NCI-H345 treated with DMSO at 0.1 percent for 48 hours (cell line): ENCODE data around the gene KIRREL3.

Source experiments
- DNase-seq: peaks from one replicate; lab custom pipeline; 2025; ENCODE audit not compliant: unreplicated experiment; lab: John Stamatoyannopoulos, UW

The KIRREL3 gene

DNA sequence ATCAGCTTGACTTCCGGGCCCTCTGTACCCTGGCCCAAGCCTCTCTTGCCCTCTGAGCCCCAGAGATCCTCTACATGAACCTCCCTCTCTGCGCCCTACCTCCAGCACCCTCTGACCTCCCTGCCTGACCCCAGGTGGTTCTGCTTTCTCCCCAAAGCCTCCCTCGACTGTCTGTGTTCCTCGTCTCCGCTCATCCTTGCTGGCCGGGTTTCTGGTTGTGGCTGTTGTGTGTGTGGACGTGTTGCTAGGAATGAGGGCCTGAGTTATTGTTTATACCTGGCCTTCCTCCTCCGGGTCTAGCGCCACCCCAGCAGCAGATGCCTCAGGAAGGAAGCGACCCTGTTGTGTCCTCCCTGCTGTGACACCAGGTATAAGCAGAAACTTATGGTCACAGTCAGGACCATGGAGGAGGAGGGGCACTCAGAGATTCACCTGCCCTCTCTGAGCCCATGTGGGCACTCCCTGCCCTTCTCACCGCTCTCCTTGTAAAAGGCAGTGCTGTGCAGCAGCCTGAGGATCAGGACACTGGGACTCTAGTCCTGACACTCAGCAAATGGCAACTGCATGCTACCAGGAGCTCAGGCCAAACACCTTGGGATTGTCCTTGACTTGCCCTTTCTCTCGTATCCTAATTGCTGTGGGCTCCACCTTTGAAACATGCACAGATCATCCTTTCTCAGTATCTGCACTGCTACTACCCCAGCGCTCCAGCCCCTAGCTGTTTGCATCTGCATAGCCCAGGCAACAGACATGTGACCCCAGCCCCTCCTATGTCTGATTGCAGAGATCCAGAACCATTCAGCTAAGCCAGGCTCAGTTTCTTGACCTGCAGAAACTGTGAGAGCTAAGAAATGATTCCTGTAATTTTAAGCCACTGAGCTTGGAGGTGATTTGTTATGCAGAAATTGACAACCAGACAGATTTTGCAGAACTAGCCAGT is 505.0 kb downstream of the KIRREL3 start:
- DNase-seq: no peak

GRCh38 chr11:126494831-126495230 is 505.7 kb downstream of the KIRREL3 start:
- DNase-seq: no peak

DNA sequence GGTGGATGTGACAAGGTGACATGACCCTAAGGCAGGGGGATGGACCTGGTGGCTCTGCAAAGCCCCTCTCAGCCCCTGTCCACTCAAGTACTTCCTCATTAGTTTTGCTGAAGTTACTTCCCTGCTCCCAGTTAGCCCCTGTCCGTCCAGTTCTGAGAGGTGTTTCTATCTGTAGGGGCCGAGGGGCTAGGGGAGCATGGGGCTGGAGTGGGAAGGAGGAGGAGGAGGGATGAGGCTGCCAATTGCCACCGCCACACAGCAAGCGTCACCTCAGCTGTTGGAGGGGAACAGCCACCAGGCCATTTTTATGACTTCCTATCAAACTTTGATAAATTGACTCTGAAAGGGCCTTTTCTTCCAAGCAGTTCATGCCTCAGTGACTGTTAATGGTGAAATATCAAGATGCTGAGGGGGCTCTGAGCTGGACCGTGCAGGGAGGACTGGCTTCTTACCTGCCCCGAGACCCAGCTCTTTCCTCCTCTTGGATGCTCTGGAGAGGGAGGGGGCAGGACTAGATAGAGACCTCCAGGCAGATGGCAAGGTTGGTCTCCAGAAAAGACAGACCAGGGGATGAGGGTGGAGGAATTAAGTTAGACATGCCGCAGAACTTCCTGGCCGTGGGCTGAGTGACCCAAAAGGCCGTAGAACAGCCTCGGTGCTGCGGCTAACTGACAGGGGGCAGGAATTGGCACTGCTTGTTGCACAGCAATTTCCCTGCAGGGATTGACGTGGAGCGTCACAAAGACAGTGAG is 508.1 kb downstream of the KIRREL3 start:
- DNase-seq: no peak

DNA sequence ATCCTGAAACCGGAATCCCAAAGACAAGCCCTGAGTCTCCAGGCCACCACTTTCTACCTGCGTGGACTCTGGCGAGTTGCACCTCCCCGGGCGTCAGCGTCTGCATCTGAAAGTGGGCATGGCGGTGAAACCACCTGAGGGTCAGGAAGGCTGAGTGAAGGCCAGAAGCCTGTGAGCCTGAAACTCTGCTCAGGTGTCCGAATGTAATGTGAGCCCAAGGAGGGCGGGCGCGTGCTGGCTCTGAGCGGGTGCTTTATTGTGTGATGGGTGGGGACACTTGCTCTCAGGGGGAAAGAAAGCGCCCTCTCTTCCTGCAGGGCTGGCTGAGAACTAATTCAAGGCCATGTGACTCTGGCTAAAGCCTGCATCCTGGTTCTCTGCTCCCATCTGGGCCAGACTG is 509.5 kb downstream of the KIRREL3 start:
- DNase-seq: no peak

- no peak for DNase-seq
Measured at GRCh38 chr11:126489836-126490660, 510.5 kb downstream of the KIRREL3 start.

DNA sequence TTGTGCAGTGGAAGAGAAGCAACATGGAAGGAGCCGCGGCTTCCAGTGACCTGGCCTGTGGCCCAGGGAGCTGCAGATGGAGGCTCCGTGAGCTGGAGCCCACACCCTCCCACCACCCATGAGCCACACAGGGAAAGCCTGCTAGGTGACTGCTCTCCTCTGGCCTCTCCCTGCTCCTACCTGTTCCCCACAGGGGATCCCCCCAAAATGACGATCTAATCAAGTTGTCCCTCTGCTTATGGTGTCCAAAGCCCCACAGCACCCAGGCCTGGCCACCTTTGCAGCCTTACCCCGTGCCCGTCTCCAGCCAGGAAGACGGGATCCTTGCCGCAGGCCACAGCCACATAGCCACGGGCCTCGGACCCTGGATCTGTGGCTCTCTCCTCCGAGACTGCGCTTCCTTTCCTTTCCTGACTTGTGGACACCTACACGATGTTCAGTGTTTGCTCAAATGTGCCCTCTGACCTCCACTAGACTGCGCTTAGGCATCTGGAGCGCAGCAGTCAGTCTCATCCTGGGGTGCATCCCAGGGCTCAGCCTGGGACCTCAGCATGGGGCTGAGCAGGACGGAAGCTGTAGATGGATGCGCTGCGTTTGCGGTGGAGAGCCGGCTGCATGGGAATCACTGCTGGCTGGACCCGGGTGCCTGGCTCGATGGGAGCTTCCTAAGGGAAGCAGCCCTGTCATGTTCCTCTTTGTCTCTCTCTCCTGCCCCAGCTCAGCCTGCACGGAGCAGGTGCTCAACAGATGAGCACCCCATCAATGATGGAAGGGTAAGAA is 511.8 kb downstream of the KIRREL3 start:
- DNase-seq: no peak

DNA sequence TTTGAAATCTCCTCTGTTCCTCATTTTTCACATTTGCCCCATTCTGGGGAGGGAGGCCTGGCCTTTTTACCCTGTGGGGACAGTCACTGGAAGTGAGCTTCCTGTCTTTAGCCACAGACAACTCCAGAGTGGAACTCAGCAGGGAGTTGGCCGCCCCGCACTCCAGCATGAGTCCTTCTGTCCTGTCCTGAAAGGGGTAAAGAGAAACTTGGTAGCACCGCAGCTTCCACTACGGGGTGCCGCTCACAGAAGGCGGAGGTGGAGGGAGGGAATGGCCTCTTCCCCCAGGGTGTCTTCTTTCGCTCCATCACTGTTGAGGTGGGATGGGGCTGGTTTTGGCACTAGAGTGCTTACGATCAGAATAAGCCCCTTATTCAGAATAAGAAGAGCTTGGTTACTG is 512.9 kb downstream of the KIRREL3 start:
- no peak for DNase-seq

- DNase-seq: no peak
Measured at GRCh38 chr11:126485986-126486635, 514.5 kb downstream of the KIRREL3 start.

DNA sequence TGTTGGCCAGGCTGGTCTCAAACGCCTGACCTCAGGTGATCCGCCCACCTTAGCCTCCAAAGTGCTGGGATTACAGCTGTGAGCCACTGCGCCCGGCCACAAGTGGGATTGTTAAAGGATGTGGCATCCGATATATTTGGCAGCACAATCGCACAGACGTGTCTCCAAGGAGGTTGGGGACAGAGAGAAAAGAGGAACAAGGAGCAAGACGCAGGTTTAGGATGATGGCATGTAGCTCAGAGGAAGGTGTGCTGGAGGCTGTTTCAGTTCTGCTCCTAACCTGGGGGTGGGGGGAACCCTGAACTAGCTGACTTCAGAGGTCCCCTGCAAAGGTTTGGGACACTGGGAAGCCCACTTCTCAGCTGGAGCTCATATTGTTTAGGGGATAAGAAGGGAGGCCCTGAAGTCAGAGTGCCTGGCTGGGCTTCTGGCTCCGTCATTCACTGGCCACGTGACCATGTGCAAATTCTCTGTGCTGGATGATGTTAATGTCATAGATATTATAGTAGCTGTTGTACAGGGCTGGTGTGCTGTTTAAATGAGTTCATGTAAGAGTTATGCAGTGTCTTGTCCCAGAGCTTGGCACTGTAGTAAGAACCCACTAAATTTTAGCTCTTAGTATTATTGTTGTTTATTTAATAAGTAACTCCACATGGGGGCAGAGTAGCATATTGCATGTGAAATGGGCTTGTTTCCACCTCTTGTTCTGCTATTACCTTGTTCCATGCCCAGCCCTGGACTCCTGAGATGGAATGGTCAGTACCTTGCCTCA is 515.4 kb downstream of the KIRREL3 start:
- no peak for DNase-seq

- DNase-seq: no peak
Measured at GRCh38 chr11:126484266-126484665, 516.3 kb downstream of the KIRREL3 start.

DNA sequence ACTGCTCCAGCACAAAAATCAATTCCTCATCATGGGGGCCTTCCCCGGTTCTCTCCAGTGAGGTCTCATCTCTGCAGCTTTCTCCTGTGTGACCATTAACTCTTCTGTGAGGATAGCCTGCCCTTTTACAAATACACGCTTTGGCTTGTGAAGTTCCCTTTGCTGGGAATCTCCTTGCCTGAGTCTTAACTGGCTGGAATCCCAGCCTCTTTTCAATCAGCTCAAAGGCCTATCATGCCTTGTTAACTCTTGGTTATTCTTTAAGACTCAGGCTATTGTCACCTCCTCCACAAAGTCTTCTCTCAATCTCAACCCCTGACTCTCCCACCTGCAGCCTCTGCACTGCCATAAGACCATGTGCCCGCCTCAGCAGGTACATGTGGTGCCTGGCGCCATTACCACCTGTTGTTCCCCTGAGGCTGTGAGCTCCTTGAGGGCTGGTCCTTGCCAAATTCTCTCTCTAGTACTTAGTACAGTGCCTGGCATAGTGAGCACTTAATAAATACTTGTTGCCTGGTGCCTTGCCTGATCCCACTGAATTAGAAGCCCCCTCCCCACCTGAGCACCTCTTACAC is 516.9 kb downstream of the KIRREL3 start:
- DNase-seq: no peak

GRCh38 chr11:126482586-126483108 is 517.9 kb downstream of the KIRREL3 start:
- DNase-seq: no peak

- DNase-seq: no peak
Measured at GRCh38 chr11:126481303-126481680, 519.3 kb downstream of the KIRREL3 start.

DNA sequence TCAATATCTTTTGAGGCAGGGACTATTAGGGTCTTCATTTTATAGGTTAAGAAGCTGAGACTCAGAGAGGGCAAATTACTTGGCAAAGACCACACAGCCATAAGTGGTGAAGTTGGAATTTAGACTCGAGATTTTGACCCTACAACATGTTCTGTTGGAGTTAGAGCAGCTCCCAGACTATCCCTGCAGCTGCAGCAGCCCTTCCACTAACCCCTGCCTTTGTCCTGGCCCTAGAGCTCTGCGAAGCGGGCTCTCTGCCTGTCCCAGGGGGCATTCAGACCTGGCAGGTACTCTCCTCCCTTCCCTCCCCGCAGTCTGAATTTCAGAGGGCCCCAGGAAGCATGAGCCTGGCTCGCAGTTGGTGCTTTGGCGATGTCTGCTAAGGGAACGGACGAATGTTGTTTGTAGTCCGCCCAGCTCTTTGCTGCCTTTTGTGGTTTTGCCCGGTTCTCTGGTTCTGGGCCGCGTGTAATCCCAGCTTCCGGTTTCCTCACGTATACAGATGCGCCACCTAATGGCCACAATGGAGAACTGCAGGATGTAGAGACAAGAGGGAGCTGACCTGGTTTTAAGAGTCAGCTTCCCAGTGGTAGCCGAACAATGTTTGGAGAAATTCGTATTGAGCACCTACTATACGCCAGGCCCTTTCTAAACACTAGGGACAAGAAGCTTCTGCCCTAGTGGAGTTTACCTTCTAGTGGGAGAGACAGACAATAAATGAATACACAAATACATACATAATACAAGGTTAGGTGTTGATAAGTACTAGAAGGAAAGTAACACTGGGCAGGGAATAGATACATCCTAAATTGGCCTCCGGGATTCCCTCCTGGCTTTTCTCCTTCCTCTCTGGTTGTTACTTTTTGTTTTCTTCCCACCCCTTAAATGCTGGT is 519.9 kb downstream of the KIRREL3 start:
- DNase-seq: peak; percentile 64

DNA sequence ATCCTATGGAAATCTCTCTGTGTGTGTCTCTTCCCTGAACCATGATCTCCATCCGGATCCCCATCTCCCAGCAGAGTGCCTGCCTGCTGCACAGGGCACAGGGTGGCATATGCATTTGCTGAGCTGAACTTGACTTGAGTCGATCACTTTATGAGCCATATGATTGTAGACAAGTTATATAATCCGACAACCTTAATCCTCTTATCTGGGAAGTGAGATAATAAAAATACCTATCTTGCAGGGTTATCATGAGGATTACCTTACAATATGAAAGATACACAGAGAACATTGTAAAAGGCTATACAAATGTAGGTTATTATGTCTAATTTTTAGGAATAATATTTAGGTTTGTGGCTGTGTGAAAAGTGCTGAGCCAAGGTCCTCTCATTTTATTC is 520.6 kb downstream of the KIRREL3 start:
- DNase-seq: no peak

- DNase-seq: no peak
Measured at GRCh38 chr11:126479178-126479930, 521.2 kb downstream of the KIRREL3 start.

- no peak for DNase-seq
Measured at GRCh38 chr11:126478466-126478865, 522.1 kb downstream of the KIRREL3 start.
